Measurements from ENCODE around the gene IMPG1. TPM values are rescaled to one million over a fixed set of nuclear protein-coding genes. Genes with fewer than 3 reads are reported as not detected.
"Not testable (repeated sequence)": the region's sequence is repeated elsewhere in the genome, so short reads cannot be mapped to it uniquely, and the experiment has no call there.

The IMPG1 gene
- total RNA-seq, 1 donor from 2014 or later, result not detected

- intact Hi-C loops (cut with DNase I), result no loop called here
- H3K27ac ChIP-seq, result no peak overlapping the region
- H3K9me3 ChIP-seq, result no peaks in the 10 kb centered on the region
- H3K4me1 ChIP-seq, result no peaks in the 10 kb centered on the region
- no peak for DNase-seq (ENCODE audit: extremely low spot score in 2 of 2)
- no peak overlapping the region for H3K4me3 ChIP-seq
- no peaks in the 10 kb centered on the region for H3K27me3 ChIP-seq
- peaks cover 0 to 7% of the 10 kb centered on the region in 2 donors for H3K36me3 ChIP-seq
- TF ChIP-seq POLR2AphosphoS5 (IDR thresholded peaks at IDR 0.05; ENCODE audit: insufficient read depth in 1 of 2, low read depth in 1 of 2) (no peak), POLR2A (IDR thresholded peaks at IDR 0.05) (no peak)
- TF ChIP-seq, protein P1, sequence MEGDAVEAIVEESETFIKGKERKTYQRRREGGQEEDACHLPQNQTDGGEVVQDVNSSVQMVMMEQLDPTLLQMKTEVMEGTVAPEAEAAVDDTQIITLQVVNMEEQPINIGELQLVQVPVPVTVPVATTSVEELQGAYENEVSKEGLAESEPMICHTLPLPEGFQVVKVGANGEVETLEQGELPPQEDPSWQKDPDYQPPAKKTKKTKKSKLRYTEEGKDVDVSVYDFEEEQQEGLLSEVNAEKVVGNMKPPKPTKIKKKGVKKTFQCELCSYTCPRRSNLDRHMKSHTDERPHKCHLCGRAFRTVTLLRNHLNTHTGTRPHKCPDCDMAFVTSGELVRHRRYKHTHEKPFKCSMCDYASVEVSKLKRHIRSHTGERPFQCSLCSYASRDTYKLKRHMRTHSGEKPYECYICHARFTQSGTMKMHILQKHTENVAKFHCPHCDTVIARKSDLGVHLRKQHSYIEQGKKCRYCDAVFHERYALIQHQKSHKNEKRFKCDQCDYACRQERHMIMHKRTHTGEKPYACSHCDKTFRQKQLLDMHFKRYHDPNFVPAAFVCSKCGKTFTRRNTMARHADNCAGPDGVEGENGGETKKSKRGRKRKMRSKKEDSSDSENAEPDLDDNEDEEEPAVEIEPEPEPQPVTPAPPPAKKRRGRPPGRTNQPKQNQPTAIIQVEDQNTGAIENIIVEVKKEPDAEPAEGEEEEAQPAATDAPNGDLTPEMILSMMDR (IDR thresholded peaks at IDR 0.05), result no peak
Measured at GRCh38 chr6:75922226-75922625, 150.2 kb downstream of the IMPG1 start.

DNA sequence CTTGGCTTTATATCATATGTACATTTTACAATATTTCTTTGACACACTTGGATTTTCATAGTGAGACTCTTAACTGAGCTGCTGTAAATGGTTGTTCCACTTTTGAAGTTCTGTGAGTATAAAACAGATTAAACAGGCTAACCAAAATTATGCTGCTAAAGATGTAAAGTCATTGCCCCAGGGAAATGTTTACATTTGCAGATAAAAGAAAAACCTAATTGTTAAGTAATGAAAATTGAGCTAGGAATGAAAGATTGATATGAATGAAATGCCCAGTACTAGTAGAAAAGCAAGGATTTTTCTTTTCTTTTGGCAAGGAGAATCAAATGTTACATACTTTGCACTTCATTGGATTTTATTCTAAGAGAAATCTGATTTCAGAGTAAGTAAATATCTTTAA, 159.4 kb downstream of the IMPG1 start:
- H3K27me3 ChIP-seq, result no peaks in the 10 kb centered on the region
- H3K9me3 ChIP-seq, result no peaks in the 10 kb centered on the region
- DNase-seq (ENCODE audit: extremely low spot score in 2 of 2), result no peak
- intact Hi-C loops (cut with DNase I), result no loop called here
- no peak for TF ChIP-seq POLR2A (IDR thresholded peaks at IDR 0.05)
- TF ChIP-seq, protein P1 (IDR thresholded peaks at IDR 0.05), result no peak
- TF ChIP-seq POLR2AphosphoS5 (IDR thresholded peaks at IDR 0.05; ENCODE audit: insufficient read depth in 1 of 2, low read depth in 1 of 2), result no peak
- H3K4me1 ChIP-seq, result no peaks in the 10 kb centered on the region
- peaks cover 0 to 21% of the 10 kb centered on the region in 2 donors for H3K36me3 ChIP-seq
- H3K4me3 ChIP-seq, result no peak overlapping the region
- H3K27ac ChIP-seq, result no peak overlapping the region

DNA sequence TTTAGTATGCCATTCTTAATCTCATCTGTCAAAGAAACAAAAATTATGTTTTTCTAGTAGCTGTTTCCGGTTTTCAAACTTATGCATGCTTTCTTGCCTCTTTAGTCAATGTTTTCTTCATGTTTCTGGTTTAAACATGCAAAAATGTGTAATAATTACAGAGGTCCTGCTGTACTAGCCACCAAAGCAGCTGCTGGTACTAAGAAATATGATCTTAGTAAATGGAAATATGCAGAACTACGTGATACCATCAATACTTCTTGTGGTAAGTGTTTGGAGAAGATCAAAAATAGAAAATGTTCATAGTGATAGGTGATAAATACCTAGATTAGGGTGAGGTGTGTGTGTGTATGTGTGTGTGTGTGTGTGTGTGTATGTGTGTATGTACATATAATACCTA, 165.0 kb downstream of the IMPG1 start:
- Histone ChIP-seq H3K4me1 (no peaks in the 10 kb centered on the region), H3K36me3 (peaks cover 0 to 8% of the 10 kb centered on the region in 2 donors), H3K9me3 (no peaks in the 10 kb centered on the region), H3K27me3 (no peaks in the 10 kb centered on the region), H3K27ac (no peak overlapping the region), H3K4me3 (no peak overlapping the region)
- intact Hi-C loops (cut with DNase I), result no loop called here
- TF ChIP-seq, protein P1 (IDR thresholded peaks at IDR 0.05), result no peak
- TF ChIP-seq POLR2A (IDR thresholded peaks at IDR 0.05) (no peak), POLR2AphosphoS5 (IDR thresholded peaks at IDR 0.05; ENCODE audit: insufficient read depth in 1 of 2, low read depth in 1 of 2) (no peak)
- no peak for DNase-seq (ENCODE audit: extremely low spot score in 2 of 2)

- no peak for DNase-seq (ENCODE audit: extremely low spot score in 2 of 2)
- TF ChIP-seq, protein P1 (IDR thresholded peaks at IDR 0.05), result no peak
- no peak for TF ChIP-seq POLR2A (IDR thresholded peaks at IDR 0.05)
- no peak for TF ChIP-seq POLR2AphosphoS5 (IDR thresholded peaks at IDR 0.05; ENCODE audit: insufficient read depth in 1 of 2, low read depth in 1 of 2)
- H3K36me3 ChIP-seq, result peaks cover 0 to 8% of the 10 kb centered on the region in 2 donors
Measured at GRCh38 chr6:75906871-75907270, 165.6 kb downstream of the IMPG1 start.

DNA sequence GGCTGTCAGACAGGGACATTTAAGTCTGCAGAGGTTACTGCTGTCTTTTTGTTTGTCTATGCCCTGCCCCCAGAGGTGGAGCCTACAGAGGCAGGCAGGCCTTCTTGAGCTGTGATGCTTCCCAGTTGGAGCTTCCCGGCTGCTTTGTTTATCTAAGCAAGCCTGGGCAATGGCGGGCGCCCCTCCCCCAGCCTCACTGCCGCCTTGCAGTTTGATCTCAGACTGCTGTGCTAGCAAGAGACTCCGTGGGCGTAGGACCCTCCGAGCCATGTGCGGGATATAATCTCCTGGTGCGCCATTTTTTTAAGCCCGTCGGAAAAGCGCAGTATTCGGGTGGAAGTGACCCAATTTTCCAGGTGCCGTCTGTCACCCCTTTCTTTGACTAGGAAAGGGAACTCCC, 167.3 kb downstream of the IMPG1 start:
- intact Hi-C loops (cut with DNase I); DNase-seq (ENCODE audit: extremely low spot score in 2 of 2); H3K36me3 ChIP-seq; H3K4me3 ChIP-seq; H3K4me1 ChIP-seq; H3K27ac ChIP-seq; H3K9me3 ChIP-seq; H3K27me3 ChIP-seq: not testable (repeated sequence)

More at GRCh38 chr6:75906871-75907270, 165.6 kb downstream of the IMPG1 start:
- intact Hi-C loops (cut with DNase I), result no loop called here
- Histone ChIP-seq H3K9me3 (no peaks in the 10 kb centered on the region), H3K4me3 (no peak overlapping the region), H3K27me3 (no peaks in the 10 kb centered on the region), H3K4me1 (no peaks in the 10 kb centered on the region), H3K27ac (no peak overlapping the region)

DNA sequence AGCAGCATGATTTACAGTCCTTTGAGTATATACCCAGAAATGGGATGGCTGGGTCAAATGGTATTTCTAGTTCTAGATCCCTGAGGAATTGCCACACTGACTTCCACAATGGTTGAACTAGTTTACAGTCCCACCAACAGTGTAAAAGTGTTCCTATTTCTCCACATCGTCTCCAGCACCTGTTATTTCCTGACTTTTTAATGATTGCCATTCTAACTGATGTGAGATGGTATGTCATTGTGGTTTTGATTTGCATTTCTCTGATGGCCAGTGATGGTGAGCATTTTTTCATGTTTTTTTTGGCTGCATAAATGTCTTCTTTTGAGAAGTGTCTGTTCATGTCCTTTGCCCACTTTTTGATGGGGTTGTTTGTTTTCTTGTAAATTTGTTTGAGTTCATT, 172.2 kb downstream of the IMPG1 start:
- H3K36me3 ChIP-seq; DNase-seq (ENCODE audit: extremely low spot score in 2 of 2); H3K27me3 ChIP-seq; H3K27ac ChIP-seq; intact Hi-C loops (cut with DNase I); H3K4me1 ChIP-seq; H3K4me3 ChIP-seq; H3K9me3 ChIP-seq: not testable (repeated sequence)
